GM18907 (cell line): ENCODE results near the gene SIRT2.
"Not testable (repeated sequence)": the region's sequence is repeated elsewhere in the genome, so short reads cannot be mapped to it uniquely, and the experiment has no call there.

Experiments
- ATAC-seq: cut with Tn5 transposase; IDR thresholded peaks from one replicate; pipeline ENCODE4 v1.9.1; 2021; ENCODE audit warnings: mild to moderate bottlenecking, moderate library complexity; ENCODE audit not compliant: unreplicated experiment

Gene SIRT2

DNA sequence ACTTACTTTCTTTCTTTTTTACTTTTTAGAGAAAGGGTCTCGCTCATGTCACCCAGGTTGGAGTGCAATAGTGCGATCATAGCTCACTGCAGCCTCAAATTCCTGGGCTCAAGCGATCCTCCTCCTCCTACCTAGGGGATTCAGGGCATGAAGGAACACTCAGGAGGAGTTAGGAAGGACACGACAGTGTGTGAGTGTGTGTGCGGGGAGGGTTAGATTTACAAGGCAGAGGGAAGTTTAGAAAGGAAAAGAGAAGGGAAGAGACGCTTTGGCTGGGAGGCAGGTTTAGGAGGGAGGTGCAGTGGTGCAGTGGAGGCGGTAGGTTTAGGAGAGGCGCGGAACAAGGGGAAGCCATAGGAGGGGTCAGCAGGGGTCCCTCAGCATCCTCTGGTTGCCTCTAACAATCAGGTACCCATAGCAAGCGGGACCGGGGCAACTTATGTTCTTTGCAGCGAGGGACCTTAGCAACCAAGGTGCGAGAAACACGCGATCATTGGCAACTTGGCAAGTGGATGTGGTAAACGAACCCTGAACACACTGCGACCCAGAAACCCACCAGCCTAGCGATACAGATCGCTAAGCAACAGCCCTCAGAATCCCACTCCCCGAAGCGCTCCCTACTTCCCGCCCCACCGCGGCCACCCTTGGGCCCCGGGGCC lies 501 bp downstream of the SIRT2 start:
- ATAC-seq: no peak

DNA sequence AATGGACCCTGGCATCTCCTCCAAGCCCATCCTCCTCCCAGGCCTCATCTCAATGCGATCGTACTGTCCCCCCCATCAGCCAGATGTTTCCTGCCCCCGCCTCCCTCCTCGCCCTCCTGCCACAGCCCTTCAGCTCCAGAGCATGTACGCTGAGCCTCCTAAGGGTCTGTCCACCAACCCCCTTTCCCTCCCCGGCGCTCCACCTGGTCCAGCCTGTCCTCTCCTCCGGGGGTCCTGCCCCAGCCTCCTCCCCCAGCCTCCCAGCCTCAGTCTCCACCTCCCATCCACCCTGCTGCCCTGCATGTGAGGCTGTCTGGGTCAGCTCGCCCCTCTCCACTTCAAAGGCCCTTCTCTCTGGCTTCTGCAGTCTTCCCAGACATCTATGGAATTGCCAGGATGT lies 4.5 kb downstream of the SIRT2 start:
- no peak for ATAC-seq

DNA sequence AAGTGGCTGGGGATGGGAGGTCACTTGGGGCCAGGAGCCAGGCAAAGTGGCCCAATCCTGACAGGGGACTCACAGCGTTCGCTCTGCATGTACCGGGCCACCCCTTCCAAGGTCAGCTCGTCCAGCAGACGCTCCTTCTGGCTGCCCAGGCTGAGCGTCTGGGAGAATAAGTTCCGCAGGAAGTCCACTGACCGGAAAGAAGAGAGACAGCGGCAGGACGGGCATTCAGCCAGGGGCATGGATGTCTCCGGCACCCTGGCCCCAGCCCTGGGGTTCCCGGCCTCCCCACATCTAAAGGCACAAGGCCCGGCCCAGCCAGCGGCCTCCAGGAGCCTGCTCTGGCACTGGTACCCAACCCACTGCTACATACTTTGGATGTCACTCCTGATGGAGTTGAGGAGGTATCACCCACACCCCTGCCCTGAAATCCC lies 6.1 kb downstream of the SIRT2 start:
- ATAC-seq: no peak

DNA sequence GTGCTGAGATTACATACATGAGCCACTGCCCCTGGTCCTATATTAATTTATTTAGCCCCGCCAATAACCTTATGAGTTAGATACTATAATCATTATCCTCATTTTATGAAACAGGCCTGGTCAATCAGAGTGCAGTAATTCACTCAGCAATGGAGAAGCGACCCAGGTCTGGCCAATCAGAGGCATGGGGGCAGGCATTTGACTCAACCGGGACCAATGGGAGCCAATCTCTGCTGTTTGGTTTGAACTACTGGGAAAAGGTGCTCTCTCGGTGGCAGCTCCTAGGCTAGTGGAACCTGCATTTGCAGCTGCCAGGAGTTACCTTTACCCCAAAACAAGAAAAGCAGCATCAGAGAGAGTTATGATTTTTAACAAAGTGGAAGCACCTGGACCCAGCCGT lies 6.6 kb downstream of the SIRT2 start:
- no peak for ATAC-seq

DNA sequence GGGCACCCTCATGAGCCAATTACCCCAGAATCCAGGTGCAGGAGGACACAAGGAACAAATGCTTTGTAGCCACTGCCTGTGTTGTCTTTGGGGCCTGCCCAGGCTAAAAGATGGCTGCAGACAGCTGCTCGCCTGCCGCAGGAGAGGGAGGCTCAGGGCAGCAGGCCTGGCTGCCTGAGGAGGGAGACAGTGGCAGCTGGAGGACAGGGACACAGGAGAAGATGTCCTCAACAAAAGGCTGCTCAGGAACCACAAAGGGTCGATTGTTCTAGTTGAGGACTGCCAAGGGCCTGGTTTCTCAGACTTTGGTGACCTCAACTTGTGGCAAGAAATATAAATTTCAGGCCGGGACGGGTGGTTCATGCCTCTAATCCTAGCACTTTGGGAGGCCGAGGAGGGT lies 7.6 kb downstream of the SIRT2 start:
- ATAC-seq: no peak

DNA sequence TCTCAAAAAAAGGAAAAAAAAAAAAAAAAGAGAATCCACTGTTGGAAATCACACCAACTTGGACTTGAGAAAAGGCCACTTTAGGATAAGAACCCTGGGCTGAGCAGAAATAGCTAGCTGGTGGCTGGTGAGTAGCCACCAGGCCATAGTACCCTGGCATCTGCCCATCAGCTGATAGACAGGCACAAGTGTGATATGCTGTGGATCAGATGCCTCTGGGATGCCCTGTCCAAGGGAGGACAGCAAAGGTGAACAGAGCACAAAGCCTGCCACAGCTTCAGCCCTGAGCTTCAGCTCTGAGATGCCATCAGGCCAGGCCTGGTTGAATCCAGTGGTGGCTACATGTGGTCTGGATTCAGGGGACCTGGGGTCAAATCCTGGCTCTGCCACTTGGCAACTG lies 8.7 kb downstream of the SIRT2 start:
- ATAC-seq: no peak

DNA sequence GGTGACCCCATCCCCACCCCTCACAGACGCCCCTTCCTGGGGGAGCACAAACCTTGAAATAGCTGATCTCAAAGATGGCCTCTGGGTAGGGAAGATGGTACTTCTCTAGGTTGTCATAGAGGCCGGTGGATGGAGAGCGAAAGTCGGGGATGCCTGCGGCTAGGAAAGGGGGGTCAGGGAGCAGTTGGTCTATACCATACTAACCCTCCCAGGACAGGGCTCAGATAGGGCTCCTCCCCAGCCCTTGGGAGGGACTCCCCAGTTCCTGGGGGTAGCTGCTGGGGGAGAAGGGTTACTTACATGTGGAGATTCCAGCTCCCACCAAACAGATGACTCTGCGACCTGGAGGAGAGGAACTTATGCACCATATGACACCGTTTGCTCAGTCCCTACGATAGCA lies 9.6 kb downstream of the SIRT2 start:
- no peak for ATAC-seq

DNA sequence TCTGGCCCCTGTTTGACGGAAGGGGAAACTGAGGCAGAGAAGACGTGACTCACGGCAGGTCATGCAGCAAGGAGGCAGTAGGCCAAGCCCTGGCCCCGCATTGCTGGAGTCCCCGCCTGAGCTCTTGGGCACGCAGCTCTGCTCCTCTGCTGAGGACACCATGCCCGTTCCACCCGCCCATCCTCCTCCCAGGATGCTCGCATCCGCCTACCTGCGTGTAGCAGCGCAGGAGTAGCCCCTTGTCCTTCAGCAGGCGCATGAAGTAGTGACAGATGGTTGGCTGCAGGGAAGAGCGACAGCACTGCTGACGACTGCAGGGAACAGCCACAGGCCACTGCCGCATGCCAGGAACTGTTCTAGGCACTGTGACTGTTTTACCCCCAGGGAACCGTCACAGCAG lies 10.5 kb downstream of the SIRT2 start:
- ATAC-seq: no peak

DNA sequence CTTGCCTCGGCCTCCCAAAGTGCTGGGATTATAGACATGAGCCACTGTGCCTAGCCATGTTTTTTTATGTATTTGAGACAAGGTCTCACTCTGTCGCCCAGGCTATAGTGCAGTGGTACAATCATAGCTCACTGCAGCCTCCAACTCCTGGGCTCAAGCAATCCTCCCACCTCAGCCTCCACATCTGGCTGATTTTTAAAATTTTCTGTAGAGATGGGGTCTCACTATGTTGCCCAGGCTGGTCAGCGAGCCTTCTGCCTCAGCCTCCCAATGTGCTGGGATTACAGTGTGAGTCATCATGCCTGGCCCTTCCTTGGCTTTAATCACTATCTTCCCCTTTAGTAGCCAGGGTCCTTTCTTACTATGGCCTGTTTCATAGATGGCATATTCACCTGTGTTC lies 14.7 kb downstream of the SIRT2 start:
- not testable (repeated sequence) for ATAC-seq

DNA sequence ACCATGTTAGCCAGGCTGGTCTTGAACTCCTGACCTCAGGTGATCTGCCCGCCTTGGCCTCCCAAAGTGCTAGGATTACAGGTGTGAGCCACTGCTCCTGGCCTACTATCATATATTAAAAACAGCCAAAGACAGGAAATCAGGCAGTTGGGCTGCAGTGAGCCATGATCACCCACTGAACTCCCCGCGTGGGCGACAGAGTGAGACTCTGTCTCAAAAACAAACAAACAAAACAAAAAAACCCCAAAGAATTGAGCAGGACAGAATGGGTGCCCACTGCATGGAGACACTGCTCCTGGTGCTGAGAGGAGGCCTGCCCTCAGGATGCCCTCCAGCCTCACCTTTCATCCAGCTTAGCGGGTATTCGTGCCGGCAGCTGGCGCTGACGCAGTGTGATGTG lies 16.1 kb downstream of the SIRT2 start:
- ATAC-seq: no peak

DNA sequence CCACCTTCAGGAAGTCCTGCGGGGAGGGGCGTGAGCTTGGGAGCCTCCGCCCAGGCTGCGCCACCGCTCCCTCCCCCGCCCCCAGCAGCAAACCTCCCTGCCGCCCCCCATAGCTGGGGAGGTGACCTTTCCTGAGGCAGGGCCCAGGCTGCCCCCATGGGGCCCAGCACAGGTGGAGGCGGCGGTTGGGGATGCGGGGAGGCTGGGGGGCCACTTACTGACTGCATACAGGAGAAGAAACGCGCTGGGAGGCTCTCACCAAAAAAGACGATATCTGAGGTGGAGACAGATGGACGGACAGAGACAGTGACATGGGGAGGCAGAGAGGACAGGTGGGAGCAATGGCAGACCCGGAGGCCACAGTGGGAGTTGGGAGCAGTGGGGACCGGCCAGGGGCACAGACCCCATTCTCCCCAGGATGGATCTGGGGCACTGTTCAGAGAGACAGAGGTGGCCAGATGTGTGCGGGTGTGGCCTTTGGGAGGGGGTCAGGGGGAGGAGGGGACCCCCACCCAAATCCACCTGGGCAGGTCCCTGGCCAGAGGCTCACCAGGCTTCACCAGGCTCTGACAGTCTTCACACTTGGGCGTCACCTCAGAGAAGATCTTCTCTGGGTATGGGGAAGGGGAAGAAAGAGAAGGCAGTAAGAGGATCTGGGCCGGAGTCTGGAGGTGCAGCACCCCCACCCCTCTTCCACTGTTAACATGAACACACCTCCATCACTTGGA lies 18.4 kb downstream of the SIRT2 start:
- no peak for ATAC-seq

DNA sequence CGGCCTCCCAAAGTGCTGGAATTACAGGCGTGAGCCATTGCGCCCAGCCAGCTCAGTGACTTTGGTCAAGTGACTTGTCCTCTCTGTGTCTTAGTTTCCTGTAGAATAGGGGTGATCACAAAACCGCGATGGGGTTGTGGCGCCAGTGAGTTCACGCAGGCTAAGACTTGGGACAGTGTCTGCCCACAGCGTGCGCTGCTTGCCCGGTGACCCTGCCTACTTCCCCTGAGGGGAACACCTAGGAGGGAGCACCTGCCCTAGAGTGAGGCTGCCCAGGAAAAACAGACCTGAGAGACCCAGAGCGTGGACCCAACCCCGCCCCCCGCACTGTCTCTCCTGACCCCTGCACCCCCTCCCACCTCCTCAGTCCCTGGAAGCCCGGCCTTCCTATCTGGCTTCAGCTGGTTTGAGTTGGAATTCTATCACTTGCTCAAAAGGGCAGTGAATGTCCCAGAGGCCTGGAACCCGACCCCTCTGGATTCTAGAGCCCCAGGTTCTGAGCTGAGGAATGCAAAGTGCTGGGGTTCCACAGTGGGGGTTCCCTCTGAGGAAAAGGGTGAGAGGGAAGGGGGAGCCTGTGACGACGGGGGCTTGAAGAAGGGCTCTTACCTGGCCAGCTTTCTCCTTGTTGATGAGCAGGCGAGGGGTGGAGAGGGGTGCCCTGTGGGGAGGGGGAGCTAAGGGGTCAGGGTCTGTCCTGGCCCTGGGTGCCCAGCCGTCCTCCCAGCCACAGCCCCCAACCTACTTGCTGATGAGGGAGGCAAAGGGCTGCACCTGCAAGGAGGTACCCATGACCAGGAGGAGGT lies 19.1 kb downstream of the SIRT2 start:
- ATAC-seq: no peak

DNA sequence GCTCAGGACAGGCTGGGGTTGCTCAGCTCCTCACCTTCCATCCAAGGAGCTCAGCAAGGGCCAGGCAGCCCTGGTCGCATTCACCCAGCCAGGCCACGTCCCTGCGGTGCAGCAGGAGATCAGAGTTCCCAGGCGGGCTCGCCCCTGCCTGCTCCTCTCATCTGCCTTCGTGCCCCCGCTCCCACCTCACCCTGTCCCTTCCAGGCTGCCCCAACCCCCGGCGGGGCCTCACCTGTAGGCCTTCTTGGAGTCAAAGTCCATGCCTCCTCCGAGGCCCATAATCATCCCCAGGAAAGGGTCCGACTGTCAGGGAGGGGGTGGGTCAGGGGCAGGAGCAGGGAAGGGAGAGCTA lies 20.0 kb downstream of the SIRT2 start:
- ATAC-seq: no peak

DNA sequence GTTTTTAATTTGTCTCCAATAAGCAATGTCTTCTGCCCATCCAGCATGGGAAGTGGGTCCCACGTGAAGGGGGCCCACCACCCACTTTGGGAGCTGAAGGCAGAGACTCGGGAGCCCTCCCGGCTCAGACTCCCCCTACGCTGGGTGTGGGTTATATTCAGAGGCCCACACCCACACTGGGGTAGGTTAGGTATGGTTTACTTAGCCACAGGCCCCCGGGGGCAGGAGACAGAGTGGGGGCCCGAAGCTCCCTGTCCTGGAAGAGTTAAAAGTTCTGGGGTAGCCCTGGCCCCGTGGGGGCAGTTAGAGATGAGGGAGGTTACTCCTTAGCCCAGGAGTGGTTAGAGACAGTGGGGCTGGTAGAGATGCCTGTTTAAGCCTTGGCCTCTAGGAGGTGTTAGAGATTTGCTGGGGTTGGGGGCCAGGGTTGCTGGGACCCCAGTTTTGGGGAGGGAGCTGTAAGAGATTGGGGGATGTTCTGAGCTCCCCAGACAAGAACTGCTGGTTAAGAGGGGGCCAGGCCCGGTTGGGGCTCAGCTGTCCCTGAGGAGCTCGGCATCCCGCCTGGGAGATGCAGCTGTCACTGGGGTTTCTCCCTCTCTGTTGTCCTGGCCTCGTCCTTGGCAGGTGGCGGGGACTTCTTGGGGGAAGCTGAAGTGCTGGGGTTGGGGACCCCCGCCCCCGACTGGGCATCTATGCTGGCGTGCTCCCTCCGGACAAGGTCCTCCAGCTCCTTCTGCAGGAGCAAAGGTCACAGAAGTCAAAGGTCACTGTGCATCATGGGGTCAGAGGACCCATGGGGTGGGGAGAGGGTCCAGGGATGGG lies 20.6 kb downstream of the SIRT2 start:
- ATAC-seq: no peak

DNA sequence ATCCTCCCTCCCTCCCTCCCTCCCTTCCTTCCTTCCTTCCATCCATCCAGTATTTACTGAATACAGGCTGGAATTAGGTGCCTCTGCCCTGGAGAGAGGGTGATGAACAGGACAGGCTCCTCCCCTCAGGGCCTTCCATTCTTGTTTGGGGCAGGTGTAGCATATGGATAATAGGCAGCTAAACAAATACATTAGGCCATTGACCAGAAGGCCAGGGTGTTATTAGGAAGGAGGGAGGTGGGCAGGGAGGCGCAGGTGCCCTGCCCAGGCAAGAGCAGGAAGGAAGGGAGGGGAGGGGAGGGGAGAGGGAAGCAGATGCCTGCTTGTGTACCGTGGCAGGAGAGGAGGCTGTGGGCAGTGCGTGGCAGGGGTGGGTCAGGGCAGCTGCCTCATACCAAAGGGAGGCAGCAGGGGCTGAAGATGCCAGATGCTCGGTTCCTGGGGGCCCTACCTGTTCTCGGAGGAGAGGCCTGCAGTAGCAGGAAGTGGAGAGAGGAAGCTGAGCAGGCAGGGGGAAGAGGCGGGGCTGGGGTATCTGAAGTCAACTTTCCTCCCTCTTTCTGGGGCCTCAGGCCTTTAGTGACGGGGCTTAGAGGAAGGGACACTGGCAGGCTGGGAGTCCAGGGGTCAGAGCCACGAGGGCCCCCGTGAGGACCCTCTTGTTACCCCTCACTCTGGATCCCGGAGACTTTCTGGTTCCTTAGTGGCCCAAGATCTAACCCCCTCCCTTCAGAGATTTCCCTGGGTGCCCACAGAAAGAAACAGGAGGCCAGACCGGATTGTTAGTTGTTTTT lies 21.4 kb downstream of the SIRT2 start, which contains the start of gene RINL:
TSS of gene RINL (minus strand) at position 495 of the 794 bp plus-strand sequence. CDS start 1,533 bp downstream, outside the sequence.
- peak; percentile 58 for ATAC-seq

DNA sequence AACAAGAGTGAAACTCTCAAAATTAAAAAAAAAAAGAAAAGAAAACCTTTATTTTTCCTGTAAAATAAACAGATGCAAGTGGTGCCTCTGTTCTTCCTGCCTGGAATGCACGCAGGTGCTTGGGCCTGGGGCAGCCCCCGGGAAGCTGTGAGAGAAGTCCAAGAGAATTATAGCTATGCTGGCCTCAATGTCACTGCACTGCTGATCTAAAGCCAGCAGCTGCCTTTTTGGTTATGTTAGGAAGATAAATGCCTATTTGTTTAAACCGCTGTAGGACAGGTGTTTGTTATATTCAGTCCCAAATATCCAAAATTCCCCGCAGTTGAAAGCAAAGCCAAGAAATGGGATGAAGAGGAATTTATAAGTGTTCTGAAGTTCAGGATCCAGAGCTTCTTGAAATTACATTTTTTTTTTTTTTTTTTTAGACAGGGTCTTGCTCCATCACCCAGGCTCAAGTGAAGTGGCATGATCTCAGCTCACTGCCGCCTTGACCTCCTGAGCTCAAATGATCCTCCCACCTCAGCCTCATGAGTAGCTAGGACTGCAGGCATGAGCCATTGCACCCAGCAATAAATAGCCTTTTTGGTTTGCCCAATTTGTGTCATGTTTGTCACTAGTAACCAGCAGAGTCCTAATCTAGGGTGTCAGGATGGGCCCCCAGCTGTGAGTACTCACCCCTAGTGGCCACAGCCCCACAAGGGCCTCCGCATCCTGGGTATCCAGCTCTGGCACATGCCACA lies 23.6 kb downstream of the SIRT2 start:
- ATAC-seq: no peak

DNA sequence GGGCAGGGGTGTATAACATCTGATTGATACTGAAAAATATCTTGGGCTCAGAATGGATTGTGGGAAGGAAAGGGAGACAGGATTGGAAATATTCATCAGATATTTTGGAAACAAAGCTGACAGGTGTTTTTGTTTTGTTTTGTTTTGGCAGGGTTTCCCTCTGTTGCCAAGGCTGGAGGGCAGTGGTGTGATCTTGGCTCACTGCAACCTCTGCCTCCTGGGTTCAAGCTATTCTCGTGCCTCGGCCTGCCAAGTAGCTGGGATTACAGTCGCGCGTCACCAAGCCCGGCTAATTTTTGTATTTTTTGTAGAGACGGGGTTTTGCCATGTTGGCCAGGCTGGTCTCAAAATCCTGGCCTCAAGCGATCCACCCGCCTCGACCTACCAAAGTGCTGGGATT lies 26.0 kb downstream of the SIRT2 start:
- ATAC-seq: not testable (repeated sequence)

DNA sequence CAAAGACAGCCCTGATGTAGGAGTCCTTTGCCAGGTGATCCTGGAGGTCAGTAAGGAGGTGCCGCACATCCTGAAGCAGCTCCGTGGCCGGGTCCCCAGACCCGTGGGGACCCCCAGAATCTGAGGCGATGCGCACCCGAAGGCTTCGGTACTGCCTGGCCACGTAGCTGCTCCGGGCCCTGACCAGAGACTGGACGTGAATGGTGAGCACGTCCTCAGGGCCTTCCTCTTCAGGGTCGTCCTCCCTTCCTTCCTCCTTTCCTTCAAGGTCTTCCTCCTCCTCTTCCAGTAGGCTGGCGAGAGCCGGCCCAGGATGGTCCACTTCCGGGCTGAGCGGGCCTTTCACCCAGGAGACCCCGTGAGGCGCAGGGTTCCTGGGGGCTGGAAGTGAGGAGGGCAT lies 28.8 kb downstream of the SIRT2 start:
- ATAC-seq: no peak

DNA sequence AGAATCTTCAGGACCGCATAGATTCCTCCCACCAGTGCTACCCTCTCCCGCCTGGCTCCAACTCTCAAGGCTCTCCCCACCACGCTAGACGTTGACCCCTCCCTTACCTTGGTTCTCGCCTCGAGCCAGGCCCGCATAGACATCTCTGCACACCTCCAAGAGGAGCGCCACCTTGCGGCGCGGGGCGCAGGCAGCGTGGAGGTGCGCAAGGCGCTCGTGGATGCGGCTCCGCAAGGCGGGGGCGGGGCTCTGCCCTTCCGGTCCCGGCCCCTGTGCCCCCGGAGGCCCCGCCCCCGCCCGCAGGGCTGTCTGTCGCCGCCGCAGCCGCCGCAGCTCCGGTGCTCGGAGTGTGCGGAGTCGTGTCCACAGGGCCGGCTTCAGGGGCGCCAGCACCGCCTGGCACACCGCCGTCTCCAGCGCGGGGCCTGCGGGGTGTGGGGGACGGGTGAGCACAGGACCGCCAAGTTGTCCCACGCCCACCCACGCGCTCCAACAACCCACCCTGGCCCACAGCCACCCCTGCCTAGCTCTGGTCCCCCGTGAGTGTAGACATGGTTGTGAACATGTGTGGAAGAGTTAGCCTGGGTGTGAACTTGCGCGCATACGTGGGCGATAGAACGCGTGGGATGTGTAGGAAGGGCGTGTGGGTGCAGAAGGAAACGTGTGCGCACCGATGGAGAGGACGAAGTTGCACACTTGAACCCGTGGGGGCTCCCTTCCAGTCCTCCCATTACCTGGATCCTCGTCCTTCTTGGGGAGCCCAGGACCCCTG lies 29.4 kb downstream of the SIRT2 start:
- ATAC-seq: peak; percentile 54
